Peyer's patch (tissue), 4 donors: Measurements from ENCODE around the gene WDR64. TPM values are rescaled to one million over a fixed set of nuclear protein-coding genes. Genes with fewer than 3 reads are reported as not detected.

Source experiments
- DNase-seq, 3 donors: peaks; one replicate each; pipeline ENCODE4 v3.0.0-alpha.2; 2017 to 2019
- H3K27ac ChIP-seq, 4 donors: fragments of 200-600 bp; sonication (generic); one replicate each; pipeline ENCODE4 v1.5.1; 2016 to 2019
- H3K27me3 ChIP-seq, 2 donors: fragments of 200-600 bp; sonication (generic); one replicate each; pipeline ENCODE4 v1.5.1; 2019
- H3K36me3 ChIP-seq, 3 donors: fragments of 200-600 bp; sonication (generic); one replicate each; pipeline ENCODE4 v1.5.1; 2016 to 2019
- H3K4me1 ChIP-seq, 4 donors: fragments of 200-600 bp; sonication (generic); one replicate each; pipeline ENCODE4 v1.5.1; 2016 to 2019
- H3K4me3 ChIP-seq, 4 donors: fragments of 200-600 bp; sonication (generic); 1 replicate in 3 of 4; 2 replicates in 1 of 4; pipeline ENCODE4 v1.5.1; 2016 to 2019; ENCODE audit warnings: mild to moderate bottlenecking in 1 of 4
- H3K9me3 ChIP-seq, 4 donors: fragments of 200-600 bp; sonication (generic); one replicate each; pipeline ENCODE4 v1.5.1; 2016 to 2019; ENCODE audit warnings: mild to moderate bottlenecking in 1 of 4
- POLR2A ChIP-seq, 2 donors: fragments of 450-650 bp; IDR thresholded peaks; one replicate each; pipeline ENCODE4 v1.5.1; 2017; ENCODE audit warnings: antibody characterized with exemption in 2 of 2, mild to moderate bottlenecking in 2 of 2, moderate library complexity in 2 of 2
- total RNA-seq, 4 donors: library from RNA; depleted of rRNA; stranded (reverse); fragments of >200 nt; gene quantifications; one replicate each; pipeline ENCODE4 v1.1.0, GENCODE V29; 2016
- TF ChIP-seq, protein P1 (sequence below), 6 experiments: fragments of 450-650 bp in 4 of 6; fragments of 200-600 bp in 2 of 6; sonication (generic) in 1 of 6; IDR thresholded peaks; one replicate each; pipeline ENCODE4 v1.5.1; 2017 to 2019; ENCODE audit warnings: antibody characterized with exemption in 6 of 6, mild to moderate bottlenecking in 3 of 6, moderate library complexity in 1 of 6

Gene WDR64
- total RNA-seq, 4 donors from 2014 or later: not detected

DNA sequence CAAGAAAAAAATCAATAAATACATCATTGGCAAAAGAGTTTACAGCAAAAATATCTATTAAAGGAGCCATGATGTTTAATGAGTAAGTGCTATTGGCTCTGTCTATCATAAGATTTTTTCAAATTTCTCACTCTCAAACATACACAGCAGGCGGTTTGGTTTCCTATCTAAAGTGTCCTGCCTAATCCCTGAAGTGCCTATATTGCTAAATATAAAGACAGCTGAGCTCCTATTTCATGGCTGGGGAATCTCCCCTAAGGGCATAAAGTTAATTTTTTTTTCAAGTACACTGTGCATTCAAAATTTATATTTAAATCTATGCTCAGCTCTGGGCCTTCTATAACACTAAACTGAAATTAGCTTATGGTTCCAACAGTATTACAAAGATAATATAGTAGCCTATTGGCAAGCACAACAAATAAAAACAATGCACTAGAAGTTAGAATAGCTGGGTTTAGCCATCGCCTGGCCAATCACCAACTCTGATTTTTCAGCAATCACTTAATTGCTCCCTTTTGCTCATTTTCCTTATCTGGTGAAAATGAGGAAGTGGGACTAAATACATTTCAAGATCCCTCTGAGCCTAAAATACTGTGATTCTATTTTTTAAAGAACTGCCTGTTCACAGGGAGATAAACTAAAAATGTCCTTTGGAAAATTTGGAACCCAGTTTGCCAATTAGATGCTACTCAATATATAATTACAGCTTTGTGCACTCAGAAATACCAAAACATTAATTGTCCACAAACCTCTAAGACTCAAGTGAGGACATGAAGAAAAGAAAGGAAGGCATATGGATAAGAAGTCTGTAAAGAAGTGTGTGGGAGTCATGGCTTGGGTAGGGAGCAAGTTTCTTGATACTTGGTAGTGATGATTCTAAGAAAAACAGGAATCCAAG lies 62.5 kb downstream of the WDR64 start:
- H3K27me3 ChIP-seq: no peaks in the 10 kb centered on the region
- H3K36me3 ChIP-seq: no peaks in the 10 kb centered on the region
- no peak for TF ChIP-seq POLR2A (IDR thresholded peaks at IDR 0.05)
- TF ChIP-seq, protein P1, sequence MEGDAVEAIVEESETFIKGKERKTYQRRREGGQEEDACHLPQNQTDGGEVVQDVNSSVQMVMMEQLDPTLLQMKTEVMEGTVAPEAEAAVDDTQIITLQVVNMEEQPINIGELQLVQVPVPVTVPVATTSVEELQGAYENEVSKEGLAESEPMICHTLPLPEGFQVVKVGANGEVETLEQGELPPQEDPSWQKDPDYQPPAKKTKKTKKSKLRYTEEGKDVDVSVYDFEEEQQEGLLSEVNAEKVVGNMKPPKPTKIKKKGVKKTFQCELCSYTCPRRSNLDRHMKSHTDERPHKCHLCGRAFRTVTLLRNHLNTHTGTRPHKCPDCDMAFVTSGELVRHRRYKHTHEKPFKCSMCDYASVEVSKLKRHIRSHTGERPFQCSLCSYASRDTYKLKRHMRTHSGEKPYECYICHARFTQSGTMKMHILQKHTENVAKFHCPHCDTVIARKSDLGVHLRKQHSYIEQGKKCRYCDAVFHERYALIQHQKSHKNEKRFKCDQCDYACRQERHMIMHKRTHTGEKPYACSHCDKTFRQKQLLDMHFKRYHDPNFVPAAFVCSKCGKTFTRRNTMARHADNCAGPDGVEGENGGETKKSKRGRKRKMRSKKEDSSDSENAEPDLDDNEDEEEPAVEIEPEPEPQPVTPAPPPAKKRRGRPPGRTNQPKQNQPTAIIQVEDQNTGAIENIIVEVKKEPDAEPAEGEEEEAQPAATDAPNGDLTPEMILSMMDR (IDR thresholded peaks at IDR 0.05): no peak
- DNase-seq: no peak
- no peak overlapping the region for H3K4me3 ChIP-seq
- H3K4me1 ChIP-seq: no peaks in the 10 kb centered on the region
- no peaks in the 10 kb centered on the region for H3K9me3 ChIP-seq
- H3K27ac ChIP-seq: no peak overlapping the region

DNA sequence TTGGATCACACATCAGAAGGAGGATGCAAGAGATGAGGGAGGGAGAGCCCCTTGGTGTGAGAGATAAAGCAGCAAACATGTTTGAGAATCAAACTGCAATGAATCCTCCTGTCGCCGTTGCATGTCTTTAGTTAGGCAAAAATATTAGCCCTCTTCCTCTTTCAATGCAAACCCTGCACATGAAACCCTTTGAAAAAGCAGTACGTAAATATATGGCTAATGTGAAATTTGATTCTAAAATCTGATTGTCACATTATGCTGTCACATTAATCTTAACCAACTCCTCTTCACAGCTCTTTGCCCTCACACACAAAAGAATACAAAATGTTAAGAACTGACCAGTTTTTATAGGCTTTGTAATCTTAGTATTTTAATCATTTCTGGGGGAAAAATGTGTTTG lies 63.4 kb downstream of the WDR64 start:
- Histone ChIP-seq H3K27me3 (no peaks in the 10 kb centered on the region), H3K9me3 (no peaks in the 10 kb centered on the region), H3K4me3 (no peak overlapping the region), H3K36me3 (no peaks in the 10 kb centered on the region), H3K27ac (no peak overlapping the region), H3K4me1 (no peaks in the 10 kb centered on the region)
- no peak for DNase-seq
- TF ChIP-seq, protein P1 (IDR thresholded peaks at IDR 0.05): no peak
- no peak for TF ChIP-seq POLR2A (IDR thresholded peaks at IDR 0.05)

DNA sequence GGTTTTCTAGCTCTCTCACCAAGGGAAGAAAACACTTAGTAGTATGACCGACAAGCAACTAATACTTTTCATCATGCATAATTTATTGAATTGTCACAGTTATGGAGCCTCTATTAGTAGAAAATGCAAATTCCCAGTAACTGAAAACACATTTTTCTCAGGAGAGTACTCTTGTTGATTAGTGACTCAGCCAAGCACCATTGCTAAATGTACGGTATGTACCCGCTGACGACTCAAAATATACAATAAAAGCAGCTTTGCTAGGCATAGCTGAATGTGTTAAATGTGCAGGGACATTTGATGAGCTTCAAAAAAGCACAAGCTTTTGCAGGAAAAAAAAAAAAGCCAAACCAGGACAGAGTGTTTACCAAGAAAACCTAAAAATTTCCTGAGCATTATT lies 63.9 kb downstream of the WDR64 start:
- no peak for DNase-seq
- Histone ChIP-seq H3K36me3 (no peaks in the 10 kb centered on the region), H3K27me3 (no peaks in the 10 kb centered on the region), H3K4me1 (no peaks in the 10 kb centered on the region), H3K27ac (no peak overlapping the region), H3K4me3 (no peak overlapping the region), H3K9me3 (no peaks in the 10 kb centered on the region)
- TF ChIP-seq, protein P1 (IDR thresholded peaks at IDR 0.05): no peak
- no peak for TF ChIP-seq POLR2A (IDR thresholded peaks at IDR 0.05)

DNA sequence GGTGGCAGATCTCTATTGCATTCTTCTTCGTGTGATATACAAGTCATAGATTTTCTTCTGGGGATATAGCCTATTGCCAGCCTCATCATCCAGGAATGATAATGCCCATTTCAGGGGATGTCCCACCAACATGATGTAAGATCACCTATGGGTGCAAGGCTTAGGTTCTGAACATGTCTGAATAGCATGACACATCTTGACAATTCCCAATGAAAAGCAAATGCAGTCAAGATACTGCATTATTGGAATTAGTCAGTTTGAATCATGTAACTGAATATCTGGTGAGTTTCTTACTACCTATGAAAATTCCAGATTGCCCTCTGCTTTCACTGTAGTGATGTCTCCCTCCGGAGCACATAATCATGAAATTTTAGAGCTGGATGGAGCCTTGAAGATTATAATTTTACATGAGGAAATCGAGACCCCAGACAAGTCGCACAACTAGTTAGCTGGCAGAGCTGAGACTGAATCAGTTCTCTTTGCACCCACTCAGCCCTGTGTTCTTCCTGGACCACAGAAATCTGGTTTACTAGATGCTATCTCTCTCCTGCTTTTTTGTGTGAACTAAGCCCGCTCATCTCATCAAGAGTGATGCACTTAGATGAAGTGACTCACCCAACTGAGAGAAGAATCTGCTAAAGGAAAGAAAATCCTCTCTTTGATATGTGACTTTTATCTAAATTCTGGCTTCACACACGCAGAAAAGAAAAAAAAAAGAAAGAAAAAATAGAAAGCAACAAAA lies 65.0 kb downstream of the WDR64 start:
- Histone ChIP-seq H3K9me3 (no peaks in the 10 kb centered on the region), H3K4me1 (no peaks in the 10 kb centered on the region), H3K4me3 (no peak overlapping the region), H3K27ac (no peak overlapping the region), H3K36me3 (no peaks in the 10 kb centered on the region), H3K27me3 (no peaks in the 10 kb centered on the region)
- DNase-seq: no peak
- no peak for TF ChIP-seq POLR2A (IDR thresholded peaks at IDR 0.05)
- TF ChIP-seq, protein P1 (IDR thresholded peaks at IDR 0.05): no peak

DNA sequence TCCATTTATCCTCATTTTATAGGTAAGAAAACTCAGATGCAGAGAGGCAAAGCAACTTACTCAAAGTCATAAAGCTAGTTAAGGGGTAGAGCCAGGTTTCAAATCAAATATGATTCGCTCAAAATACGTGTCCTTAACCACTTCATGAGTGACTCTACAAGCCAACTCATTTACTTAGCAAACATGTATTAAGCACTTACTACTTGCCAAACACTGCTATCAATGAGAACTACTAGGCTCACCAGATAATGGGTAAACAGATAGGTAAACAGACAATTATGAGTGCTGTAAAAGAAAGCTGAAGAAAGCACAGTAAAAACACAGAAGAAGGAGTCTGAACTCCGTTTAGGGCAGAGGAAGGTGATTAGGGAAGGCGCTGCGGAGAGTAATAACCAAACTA lies 65.9 kb downstream of the WDR64 start:
- no peak for TF ChIP-seq POLR2A (IDR thresholded peaks at IDR 0.05)
- TF ChIP-seq, protein P1 (IDR thresholded peaks at IDR 0.05): no peak
- Histone ChIP-seq H3K4me1 (no peaks in the 10 kb centered on the region), H3K36me3 (no peaks in the 10 kb centered on the region)

More for the DNA sequence above, 65.9 kb downstream of the WDR64 start:
- Histone ChIP-seq H3K9me3 (no peaks in the 10 kb centered on the region), H3K4me3 (no peak overlapping the region), H3K27ac (no peak overlapping the region), H3K27me3 (no peaks in the 10 kb centered on the region)
- DNase-seq: no peak
